Neural cell (in vitro differentiated cells): ENCODE measurements around the gene TSPAN3. TPM values are rescaled to one million over a fixed set of nuclear protein-coding genes. Genes with fewer than 3 reads are reported as not detected.

Source experiments
- H2AFZ ChIP-seq: fragments of 200-600, 300-800 bp; sonication (generic), shearing (Covaris generic); 2 replicates; pipeline ENCODE4 v1.6.0; 2014; ENCODE audit warnings: low read depth, mild to moderate bottlenecking, antibody characterized with exemption, low read length, moderate library complexity
- H3F3A ChIP-seq: fragments of 200-600 bp; shearing (Covaris generic); 2 replicates; pipeline ENCODE4 v1.6.1; 2016; ENCODE audit warnings: mild to moderate bottlenecking, moderate library complexity, mixed read lengths, antibody characterized with exemption, low read length; ENCODE audit not compliant: insufficient read depth, poor library complexity, severe bottlenecking
- H3K27ac ChIP-seq: fragments of 200-600, 300-800 bp; sonication (generic), shearing (Covaris generic); 2 replicates; pipeline ENCODE4 v1.5.1; 2014; ENCODE audit warnings: mild to moderate bottlenecking, low read length, moderate library complexity
- H3K27me3 ChIP-seq: fragments of 300-800, 200-600 bp; sonication (generic), shearing (Covaris generic); 2 replicates; pipeline ENCODE4 v1.6.0; 2014; ENCODE audit warnings: mild to moderate bottlenecking, low read depth, low read length, moderate library complexity; ENCODE audit not compliant: insufficient read depth
- H3K36me3 ChIP-seq: fragments of 300-800, 200-600 bp; sonication (generic), shearing (Covaris generic); 2 replicates; pipeline ENCODE4 v1.5.1; 2014; ENCODE audit warnings: mild to moderate bottlenecking, antibody characterized with exemption, low read length, moderate library complexity; ENCODE audit not compliant: insufficient read depth
- H3K4me2 ChIP-seq: fragments of 300-800, 200-600 bp; sonication (generic), shearing (Covaris generic); 2 replicates; pipeline ENCODE4 v1.6.0; 2014; ENCODE audit warnings: mild to moderate bottlenecking, low read length
- H3K4me3 ChIP-seq: fragments of 300-800, 200-600 bp; sonication (generic), shearing (Covaris generic); 2 replicates; pipeline ENCODE4 v1.5.1; 2014; ENCODE audit warnings: mild to moderate bottlenecking, low read length, moderate library complexity
- H3K79me2 ChIP-seq: fragments of 200-600 bp; shearing (Covaris generic); replicated peaks from 2 replicates; pipeline ENCODE4 v1.6.0; 2014; ENCODE audit warnings: mild to moderate bottlenecking, low read length, moderate library complexity; ENCODE audit not compliant: insufficient read depth
- H3K9ac ChIP-seq: fragments of 300-800, 200-600 bp; sonication (generic), shearing (Covaris generic); 2 replicates; pipeline ENCODE4 v1.6.1; 2016; ENCODE audit warnings: mild to moderate bottlenecking, low read length, mixed read lengths
- H3K9me2 ChIP-seq: fragments of 200-600 bp; shearing (Covaris generic); 2 replicates; pipeline ENCODE4 v1.6.1; 2016; ENCODE audit warnings: mild to moderate bottlenecking, low read length, mixed read lengths; ENCODE audit not compliant: insufficient read depth
- H3K9me3 ChIP-seq: fragments of 200-600, 300-800 bp; sonication (generic), shearing (Covaris generic); 2 replicates; pipeline ENCODE4 v1.6.1; 2016; ENCODE audit warnings: mild to moderate bottlenecking, mixed run types, low read length, moderate library complexity, mixed read lengths
- H4K20me1 ChIP-seq: fragments of 200-600 bp; shearing (Covaris generic); 2 replicates; pipeline ENCODE4 v1.6.1; 2016; ENCODE audit warnings: mild to moderate bottlenecking, mixed run types; ENCODE audit not compliant: insufficient read depth
- CTCF ChIP-seq: fragments of 450-650 bp; IDR thresholded peaks from 2 replicates; pipeline ENCODE4 v1.5.1; 2014; ENCODE audit warnings: antibody characterized with exemption, mild to moderate bottlenecking, moderate library complexity; ENCODE audit not compliant: poor library complexity, severe bottlenecking
- EP300 ChIP-seq: fragments of 450-650 bp; conservative IDR thresholded peaks from 2 replicates; pipeline ENCODE4 v1.6.1; 2014; ENCODE audit warnings: antibody characterized with exemption, mild to moderate bottlenecking, moderate library complexity; ENCODE audit not compliant: poor library complexity, severe bottlenecking
- EZH2 ChIP-seq: fragments of 200-600, 300-800 bp; shearing (Covaris generic), sonication (generic); IDR thresholded peaks from 2 replicates; pipeline ENCODE4 v1.6.1; 2014; ENCODE audit warnings: antibody characterized with exemption, low read length, borderline replicate concordance, mild to moderate bottlenecking; ENCODE audit not compliant: insufficient read depth, poor library complexity, severe bottlenecking
- MXI1 ChIP-seq: fragments of 450-650 bp; conservative IDR thresholded peaks from 2 replicates; pipeline ENCODE4 v1.6.1; 2014; ENCODE audit warnings: antibody characterized with exemption, mild to moderate bottlenecking; ENCODE audit not compliant: poor library complexity, severe bottlenecking
- POLR2AphosphoS5 ChIP-seq: IDR thresholded peaks from 2 replicates; pipeline ENCODE4 v1.6.1; 2012
- RAD21 ChIP-seq: fragments of 450-650 bp; conservative IDR thresholded peaks from 2 replicates; pipeline ENCODE4 v1.6.1; 2014; ENCODE audit warnings: antibody characterized with exemption, mild to moderate bottlenecking, moderate library complexity
- REST ChIP-seq: IDR thresholded peaks from 2 replicates; pipeline ENCODE4 v1.6.1; 2012; ENCODE audit warnings: borderline replicate concordance
- TAF1 ChIP-seq: IDR thresholded peaks from 2 replicates; pipeline ENCODE4 v1.6.1; 2012; ENCODE audit warnings: low read depth
- polyA plus RNA-seq: library from polyadenylated mRNA; depleted of rRNA; stranded (reverse); fragments of >200 nt; gene quantifications from 2 replicates; pipeline ENCODE4 v1.2.3, GENCODE V29; 2014

TSPAN3 gene
- polyA plus RNA-seq, 1 donor from 2014 or later: 815 TPM

GRCh38 chr15:76999996-77000395 lies 70.9 kb downstream of the TSPAN3 start:
- no peak overlapping the region for H3K4me2 ChIP-seq
- no peak for TF ChIP-seq EP300
- TF ChIP-seq MXI1: no peak
- TF ChIP-seq REST: no peak
- TF ChIP-seq RAD21: no peak
- no peak for TF ChIP-seq TAF1
- TF ChIP-seq CTCF: no peak
- TF ChIP-seq POLR2AphosphoS5: no peak
- H3F3A ChIP-seq: no peaks in the 10 kb centered on the region
- H3K9me2 ChIP-seq: no peaks in the 10 kb centered on the region
- no peak overlapping the region for H3K9ac ChIP-seq
- H3K9me3 ChIP-seq: no peaks in the 10 kb centered on the region
- H3K4me3 ChIP-seq: no peak overlapping the region
- H2AFZ ChIP-seq: no peak overlapping the region
- H3K27ac ChIP-seq: no peak overlapping the region
- no peaks in the 10 kb centered on the region for H3K79me2 ChIP-seq
- H3K36me3 ChIP-seq: no peaks in the 10 kb centered on the region
- H4K20me1 ChIP-seq: no peaks in the 10 kb centered on the region
- H3K27me3 ChIP-seq: no peaks in the 10 kb centered on the region

GRCh38 chr15:76998663-76999285 lies 72.1 kb downstream of the TSPAN3 start:
- no peak overlapping the region for H3K27ac ChIP-seq
- no peaks in the 10 kb centered on the region for H3K9me2 ChIP-seq
- no peak for TF ChIP-seq EZH2
- TF ChIP-seq EP300: peak; percentile 21
- no peaks in the 10 kb centered on the region for H3K27me3 ChIP-seq
- H3K9ac ChIP-seq: no peak overlapping the region
- H3K9me3 ChIP-seq: no peaks in the 10 kb centered on the region
- no peak overlapping the region for H3K4me2 ChIP-seq
- no peaks in the 10 kb centered on the region for H3F3A ChIP-seq
- H2AFZ ChIP-seq: no peak overlapping the region
- no peaks in the 10 kb centered on the region for H4K20me1 ChIP-seq
- H3K79me2 ChIP-seq: no peaks in the 10 kb centered on the region
- H3K36me3 ChIP-seq: no peaks in the 10 kb centered on the region
- no peak overlapping the region for H3K4me3 ChIP-seq
